K562 (cell line): ENCODE data around the gene LHX3. TPM values are rescaled to one million over a fixed set of nuclear protein-coding genes. Genes with fewer than 3 reads are reported as not detected.

Experiments used
- ATF6 ChIP-seq: sonication (generic); formaldehyde crosslinking; IDR thresholded peaks from 2 replicates; pipeline ENCODE4 v1.4.0; 2020; ENCODE audit warnings: mild to moderate bottlenecking, missing genetic modification reagents
- DDX20 ChIP-seq: fragments of 450-650 bp; IDR thresholded peaks from 2 replicates; pipeline ENCODE4 v1.6.1; 2016; ENCODE audit warnings: missing genetic modification characterization, low read depth, mild to moderate bottlenecking, missing compliant biosample characterization, moderate library complexity
- EGR1 ChIP-seq: fragments of 450-650 bp; conservative IDR thresholded peaks from 2 replicates; pipeline ENCODE4 v1.6.1; 2017; ENCODE audit warnings: mild to moderate bottlenecking
- FOXJ2 ChIP-seq: fragments of 200-800 bp; sonication (Bioruptor generic); IDR thresholded peaks from 2 replicates; pipeline ENCODE4 v1.6.1; 2016; ENCODE audit warnings: missing genetic modification characterization, missing compliant biosample characterization
- GABPB2 ChIP-seq: fragments of 250-450 bp; sonication (Bioruptor Pico); conservative IDR thresholded peaks from 2 replicates; pipeline ENCODE4 v1.5.1; 2021; ENCODE audit warnings: mild to moderate bottlenecking
- MGA ChIP-seq: fragments of 450-650 bp; IDR thresholded peaks from 2 replicates; pipeline ENCODE4 v1.6.1; 2016; ENCODE audit warnings: mild to moderate bottlenecking, moderate library complexity
- MITF ChIP-seq: IDR thresholded peaks from 2 replicates; pipeline ENCODE4 v1.6.1; 2014; ENCODE audit warnings: antibody characterized with exemption
- NEUROD1 ChIP-seq: fragments of 150-350 bp; IDR thresholded peaks from 2 replicates; pipeline ENCODE4 v1.6.1; 2014; ENCODE audit warnings: borderline replicate concordance, low read length, low read depth; ENCODE audit not compliant: partially characterized antibody
- RB1 ChIP-seq: fragments of 450-650 bp; IDR thresholded peaks from 2 replicates; pipeline ENCODE4 v1.6.1; 2017; ENCODE audit warnings: low read depth, mild to moderate bottlenecking
- TRIM24 ChIP-seq, 2 experiments: fragments of 450-650 bp; IDR thresholded peaks; 2 replicates each; pipeline ENCODE4 v1.6.1; 2016
- ZNF165 ChIP-seq: fragments of 250-450 bp; sonication (Bioruptor Pico); IDR thresholded peaks from 2 replicates; pipeline ENCODE4 v1.4.0; 2020; ENCODE audit warnings: borderline replicate concordance
- ZNF263 ChIP-seq: sonication (generic); formaldehyde crosslinking; IDR thresholded peaks from 2 replicates; pipeline ENCODE4 v1.8.0; 2022; ENCODE audit warnings: mild to moderate bottlenecking, missing genetic modification reagents, borderline replicate concordance
- ZNF830 ChIP-seq: fragments of 250-450 bp; sonication (Bioruptor Pico); IDR thresholded peaks from 2 replicates; pipeline ENCODE4 v1.5.0; 2021; ENCODE audit warnings: mild to moderate bottlenecking
- polyA plus RNA-seq, 8 experiments: library from polyadenylated mRNA; depleted of rRNA in 4 of 8; stranded (reverse) in 5 of 8; unstranded in 3 of 8; fragments of >200 nt; fragmentation: Nextera tagmentation in 2 of 8; fragmentation: Illumina TruSeq in 1 of 8; extraction: Ambion mirVana in 2 of 8; extraction: Trizol in 1 of 8; gene quantifications; 2 replicates each; pipeline versions ENCODE4 v1.2.1 to v1.2.3, GENCODE V29; 2011 to 2014; ENCODE audit warnings: inconsistent platforms in 1 of 8, missing spikeins in 1 of 8
- total RNA-seq, 7 experiments: library from RNA; depleted of rRNA in 6 of 7; stranded (reverse); fragments of >200 nt in 6 of 7; fragmentation: Illumina TruSeq in 2 of 7; extraction: Trizol in 2 of 7; gene quantifications; 2 replicates each; pipeline versions ENCODE4 v1.2.1 to v1.2.3, GENCODE V29; 2011 to 2021; ENCODE audit warnings: low replicate concordance in 1 of 7

Gene LHX3
- total and polyA plus RNA-seq, 9 of the 15 experiments (the other 6 are each of a cell fraction or from before 2014, with no cell fraction given) = 0.09 TPM; not detected in 8

- TF ChIP-seq ZNF830 (CRISPR knock-in tag) (no peak), MITF (no peak), RB1 (0 out of 2 replicates have a peak, but pooled peaks have one; percentile 11), EGR1 (no peak), FOXJ2 (tag) (no peak), DDX20 (tag) (no peak), NEUROD1 (no peak), TRIM24 (IDR thresholded peaks at IDR 0.05) (peak; percentile 65 to 77), ZNF263 (peak; percentile 82), GABPB2 (no peak), ATF6 (no peak), MGA (no peak), ZNF165 (CRISPR knock-in tag) (no peak)
These were observed 32.8 kb upstream of the LHX3 start (continued) for GRCh38 chr9:136237486-136238341.
